GM12864 (cell line): ENCODE measurements around the gene COL9A2.

Source experiments
- DNase-seq: peaks from one replicate; pipeline ENCODE4 v3.0.0-alpha.2; 2011; ENCODE audit warnings: low read depth
- H3K4me3 ChIP-seq: 2 replicates; pipeline ENCODE4 v1.5.1; 2011; ENCODE audit warnings: mild to moderate bottlenecking, low read depth, low read length, control low read depth
- TF ChIP-seq, protein P1 (sequence below): IDR thresholded peaks from 2 replicates; pipeline ENCODE4 v1.5.1; 2011; ENCODE audit warnings: low read depth, mild to moderate bottlenecking, moderate library complexity, low read length, control low read depth, inconsistent platforms; ENCODE audit errors: missing control alignments

The COL9A2 gene

DNA sequence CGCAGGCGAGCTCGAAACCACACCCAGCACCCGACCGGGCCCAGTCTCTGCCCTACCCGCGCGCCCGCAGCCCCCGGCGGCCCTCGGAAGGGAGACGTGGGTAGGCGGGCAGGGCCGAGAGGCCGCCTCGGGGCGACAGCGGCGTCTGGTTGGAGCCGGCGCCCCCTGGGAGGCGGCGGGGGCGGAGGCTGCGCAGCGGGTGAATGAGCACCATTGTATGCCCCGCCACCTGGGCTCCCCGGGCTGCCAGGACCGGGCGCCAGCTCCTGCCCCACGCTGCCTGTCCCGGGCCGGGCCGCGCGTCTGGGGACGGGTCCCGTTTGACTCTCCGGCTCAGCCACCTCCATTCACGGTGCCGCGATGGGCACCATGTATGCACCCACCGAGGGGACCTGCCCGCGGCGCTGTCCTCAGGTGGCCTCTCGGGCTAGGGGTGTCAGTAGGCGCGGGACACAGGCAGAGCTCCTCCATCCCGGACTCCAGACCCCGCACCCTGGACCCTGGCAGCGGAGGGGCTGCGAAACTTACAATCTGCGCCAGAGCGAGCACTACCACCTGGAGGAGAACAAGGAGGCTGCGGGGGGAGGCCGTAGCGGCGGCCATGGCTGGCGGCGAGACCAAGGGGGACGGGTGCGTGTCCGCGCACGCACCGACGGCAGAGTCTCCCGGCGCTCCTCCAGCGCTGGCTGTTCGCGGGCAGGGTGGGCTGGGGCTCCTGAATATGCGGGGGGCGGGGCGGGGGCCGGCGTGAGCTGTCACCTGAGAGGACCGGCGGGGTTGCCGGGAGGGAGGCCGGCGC is at the start of gene COL9A2:
Gene COL9A2 (minus strand): TSS at position 692 of the 799 bp plus-strand sequence. CDS start 89 bp downstream, at position 603.
- no peak for DNase-seq
- TF ChIP-seq, protein P1, sequence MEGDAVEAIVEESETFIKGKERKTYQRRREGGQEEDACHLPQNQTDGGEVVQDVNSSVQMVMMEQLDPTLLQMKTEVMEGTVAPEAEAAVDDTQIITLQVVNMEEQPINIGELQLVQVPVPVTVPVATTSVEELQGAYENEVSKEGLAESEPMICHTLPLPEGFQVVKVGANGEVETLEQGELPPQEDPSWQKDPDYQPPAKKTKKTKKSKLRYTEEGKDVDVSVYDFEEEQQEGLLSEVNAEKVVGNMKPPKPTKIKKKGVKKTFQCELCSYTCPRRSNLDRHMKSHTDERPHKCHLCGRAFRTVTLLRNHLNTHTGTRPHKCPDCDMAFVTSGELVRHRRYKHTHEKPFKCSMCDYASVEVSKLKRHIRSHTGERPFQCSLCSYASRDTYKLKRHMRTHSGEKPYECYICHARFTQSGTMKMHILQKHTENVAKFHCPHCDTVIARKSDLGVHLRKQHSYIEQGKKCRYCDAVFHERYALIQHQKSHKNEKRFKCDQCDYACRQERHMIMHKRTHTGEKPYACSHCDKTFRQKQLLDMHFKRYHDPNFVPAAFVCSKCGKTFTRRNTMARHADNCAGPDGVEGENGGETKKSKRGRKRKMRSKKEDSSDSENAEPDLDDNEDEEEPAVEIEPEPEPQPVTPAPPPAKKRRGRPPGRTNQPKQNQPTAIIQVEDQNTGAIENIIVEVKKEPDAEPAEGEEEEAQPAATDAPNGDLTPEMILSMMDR, result no peak
- H3K4me3 ChIP-seq, result peak within 1 kb of the TSS; percentile 49

DNA sequence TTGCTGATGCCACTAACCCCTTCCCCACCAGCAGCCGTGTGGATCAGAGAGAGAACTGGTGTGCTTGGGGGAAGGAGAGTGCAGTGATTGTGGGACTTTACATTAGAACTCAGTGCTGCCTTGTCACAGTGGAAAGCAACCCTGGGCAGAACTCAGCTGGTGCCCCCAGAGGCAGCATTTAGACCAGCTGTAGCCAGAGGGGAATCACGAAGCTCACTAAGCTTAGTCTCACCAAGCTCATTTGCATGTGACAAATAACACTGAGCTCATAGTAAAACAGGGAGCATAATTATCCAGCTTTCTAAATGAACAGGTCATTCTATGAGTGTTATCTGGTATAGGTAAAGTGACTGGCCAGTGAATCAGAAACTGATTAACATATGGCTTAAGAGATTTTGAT is 46.6 kb upstream of the COL9A2 start:
- TF ChIP-seq, protein P1, result peak; percentile 50
- no peak for DNase-seq
- H3K4me3 ChIP-seq, result no peak overlapping the region

DNA sequence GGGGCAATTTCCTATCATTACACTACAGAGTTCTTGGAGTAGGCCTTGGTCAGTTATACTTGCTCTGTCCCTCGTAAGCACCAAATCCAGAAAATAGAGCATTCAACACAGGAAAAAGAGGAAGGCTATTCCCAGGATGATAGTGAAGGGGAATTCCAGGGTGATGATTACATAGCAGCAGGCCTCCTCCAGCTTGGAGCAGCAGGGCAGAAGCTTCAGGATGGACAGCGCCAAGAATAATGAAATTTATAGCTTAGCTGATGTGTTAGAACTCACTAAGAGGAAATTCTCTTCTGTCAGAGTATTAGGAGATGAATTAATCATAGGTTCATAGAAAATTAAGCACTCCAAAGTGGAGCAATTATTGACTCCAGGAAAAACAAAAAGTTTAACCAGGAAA is 45.6 kb upstream of the COL9A2 start:
- TF ChIP-seq, protein P1, result no peak
- no peak overlapping the region for H3K4me3 ChIP-seq
- no peak for DNase-seq

DNA sequence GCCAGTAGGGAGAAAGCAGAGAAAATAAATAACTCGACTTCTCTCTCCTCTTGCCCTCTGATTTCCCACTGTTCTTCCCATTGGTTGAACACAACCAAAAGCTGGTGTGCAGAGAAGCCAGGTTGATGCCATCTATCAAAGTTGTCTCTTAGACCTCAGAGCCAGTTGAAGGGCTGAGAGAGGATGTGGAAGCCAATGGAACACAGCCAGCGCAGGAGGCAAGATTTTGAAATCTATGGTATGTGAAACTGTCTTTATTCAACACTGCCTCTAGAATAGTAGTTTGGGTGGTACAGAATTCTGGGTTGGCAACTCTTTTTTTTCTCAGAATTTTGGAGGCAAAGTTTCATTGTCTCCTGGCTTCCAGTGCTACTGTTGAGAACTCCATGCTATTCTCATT is 45.1 kb upstream of the COL9A2 start:
- no peak overlapping the region for H3K4me3 ChIP-seq
- no peak for DNase-seq
- TF ChIP-seq, protein P1, result no peak

DNA sequence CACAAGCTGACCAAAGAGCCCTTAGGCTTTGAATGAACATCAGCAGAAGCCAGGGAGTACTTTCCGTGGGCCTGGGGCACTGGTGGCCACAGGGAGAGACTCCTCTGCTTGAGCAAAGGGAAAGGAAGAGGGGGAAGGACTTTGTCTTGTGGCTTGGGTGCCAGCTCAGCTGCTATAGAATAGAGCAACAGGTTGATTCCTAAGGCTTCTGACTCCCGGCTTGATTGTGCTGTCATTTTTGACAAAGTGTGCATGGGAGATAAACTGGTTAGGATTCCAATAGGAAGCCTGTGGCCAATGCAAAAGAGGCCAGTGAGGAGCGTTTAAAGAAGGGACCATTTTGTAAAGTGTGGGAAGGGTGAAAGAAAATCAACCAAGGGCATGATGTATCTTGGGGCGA is 44.6 kb upstream of the COL9A2 start:
- DNase-seq, result no peak
- TF ChIP-seq, protein P1, result no peak

DNA sequence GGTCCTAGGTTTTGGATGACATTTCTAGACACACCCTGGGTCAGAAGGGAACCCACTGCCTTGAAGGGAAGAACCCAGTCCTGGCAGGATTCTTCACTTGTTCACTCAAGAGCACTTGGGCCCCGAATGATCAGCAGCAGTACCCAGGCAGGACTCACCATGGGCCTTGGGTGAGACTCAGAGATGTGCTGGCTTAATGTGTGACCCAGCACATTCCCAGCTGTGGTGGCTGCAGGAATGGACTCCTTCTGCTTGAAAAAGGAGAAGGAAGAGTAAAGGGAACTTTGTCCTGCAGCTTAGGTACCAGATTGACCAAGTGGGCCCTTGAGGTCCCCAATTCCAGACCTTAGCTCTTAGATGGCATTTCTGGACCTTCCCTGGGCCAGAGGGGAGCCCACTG is 44.1 kb upstream of the COL9A2 start:
- H3K4me3 ChIP-seq, result no peak overlapping the region
- no peak for DNase-seq
- TF ChIP-seq, protein P1, result no peak

More for the DNA sequence above, 44.6 kb upstream of the COL9A2 start:
- no peak overlapping the region for H3K4me3 ChIP-seq

DNA sequence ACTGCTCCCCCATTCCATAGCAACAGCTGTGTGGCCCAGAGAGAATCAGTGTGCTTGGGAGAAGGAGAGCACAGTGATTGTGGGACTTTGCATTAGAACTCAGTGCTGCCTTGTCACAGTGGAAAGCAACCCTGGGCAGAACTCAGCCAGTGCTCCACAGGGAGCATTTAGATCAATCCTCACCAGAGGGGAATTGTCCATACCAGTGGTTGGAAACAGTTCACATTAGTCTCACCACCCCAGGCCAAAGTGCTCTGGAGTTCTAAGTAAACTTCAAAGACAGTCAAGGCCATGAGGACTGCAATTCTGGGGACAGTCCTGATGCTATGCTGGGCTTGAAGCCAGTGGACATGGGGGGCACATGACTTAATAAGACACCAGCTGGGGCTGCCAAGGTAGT is 43.5 kb upstream of the COL9A2 start:
- TF ChIP-seq, protein P1, result no peak
- no peak overlapping the region for H3K4me3 ChIP-seq
- DNase-seq, result no peak
